GM23338 (cell line): Measurements from ENCODE around the gene EIF2D. TPM values are rescaled to one million over a fixed set of nuclear protein-coding genes. Genes with fewer than 3 reads are reported as not detected.

Experiments
- ATAC-seq: fragments of 200-7000 bp; cut with Tn5 transposase; 3 replicates; pipeline ENCODE4 v1.9.1; 2020
- DNase-seq: peaks from one replicate; pipeline ENCODE4 v3.0.0-alpha.2; 2015; ENCODE audit warnings: low spot score
- H2AFZ ChIP-seq: fragments of 200-600 bp; sonication (generic); 2 replicates; pipeline ENCODE4 v1.8.0; 2016; ENCODE audit warnings: antibody characterized with exemption, mild to moderate bottlenecking, moderate library complexity
- H3F3A ChIP-seq: fragments of 200-600 bp; sonication (generic); replicated peaks from 2 replicates; pipeline ENCODE4 v1.8.0; 2017; ENCODE audit warnings: antibody characterized with exemption, mixed run types, low read depth
- H3K27ac ChIP-seq: fragments of 200-600 bp; sonication (generic); 2 replicates; pipeline ENCODE4 v1.6.1; 2016; ENCODE audit warnings: low read depth
- H3K27me3 ChIP-seq: fragments of 200-600 bp; sonication (generic); 2 replicates; pipeline ENCODE4 v1.8.0; 2016; ENCODE audit warnings: mild to moderate bottlenecking, mixed run types, moderate library complexity; ENCODE audit not compliant: insufficient read depth
- H3K36me3 ChIP-seq: fragments of 200-600 bp; sonication (generic); 2 replicates; pipeline ENCODE4 v1.8.0; 2016; ENCODE audit warnings: mild to moderate bottlenecking; ENCODE audit not compliant: insufficient read depth
- H3K4me1 ChIP-seq: fragments of 200-600 bp; sonication (generic); 2 replicates; pipeline ENCODE4 v1.8.0; 2016; ENCODE audit warnings: mild to moderate bottlenecking, moderate library complexity; ENCODE audit not compliant: insufficient read depth
- H3K4me2 ChIP-seq: fragments of 200-600 bp; sonication (generic); 2 replicates; pipeline ENCODE4 v1.7.1; 2017; ENCODE audit warnings: mixed run types
- H3K4me3 ChIP-seq: fragments of 200-600 bp; sonication (generic); 2 replicates; pipeline ENCODE4 v1.6.1; 2016; ENCODE audit warnings: mixed run types
- H3K79me2 ChIP-seq: fragments of 200-600 bp; sonication (generic); replicated peaks from 2 replicates; pipeline ENCODE4 v1.8.0; 2017; ENCODE audit warnings: mild to moderate bottlenecking; ENCODE audit not compliant: insufficient read depth
- H3K9me2 ChIP-seq: fragments of 200-600 bp; sonication (generic); 2 replicates; pipeline ENCODE4 v1.8.0; 2017; ENCODE audit not compliant: insufficient read depth
- H4K20me1 ChIP-seq: fragments of 200-600 bp; sonication (generic); replicated peaks from 2 replicates; pipeline ENCODE4 v1.8.0; 2017; ENCODE audit warnings: mild to moderate bottlenecking; ENCODE audit not compliant: insufficient read depth
- H3K27ac Mint-ChIP-seq: 2 replicates; pipeline ENCODE4 v1.8.0; 2020; ENCODE audit warnings: inconsistent platforms, mild to moderate bottlenecking, moderate library complexity, mixed read lengths
- H3K27me3 Mint-ChIP-seq: 3 replicates; pipeline ENCODE4 v1.8.0; 2022; ENCODE audit warnings: low read depth, mild to moderate bottlenecking, moderate library complexity, mixed read lengths, inconsistent platforms; ENCODE audit not compliant: insufficient read depth, poor library complexity
- H3K36me3 Mint-ChIP-seq: 3 replicates; pipeline ENCODE4 v1.8.0; 2021; ENCODE audit warnings: low read depth, mild to moderate bottlenecking, inconsistent platforms, moderate library complexity, mixed read lengths
- H3K4me1 Mint-ChIP-seq: 3 replicates; pipeline ENCODE4 v1.8.0; 2020; ENCODE audit warnings: mild to moderate bottlenecking, inconsistent platforms, mixed read lengths
- H3K4me3 Mint-ChIP-seq: 3 replicates; pipeline ENCODE4 v1.8.0; 2021; ENCODE audit warnings: moderate library complexity, mild to moderate bottlenecking, inconsistent platforms, mixed read lengths
- H3K9me3 Mint-ChIP-seq: 3 replicates; pipeline ENCODE4 v1.8.0; 2020; ENCODE audit warnings: moderate library complexity, mild to moderate bottlenecking, inconsistent platforms, mixed read lengths
- CREB1 ChIP-seq: fragments of 250-450 bp; sonication (Bioruptor Pico); IDR thresholded peaks from 2 replicates; pipeline ENCODE4 v1.5.0; 2020; ENCODE audit warnings: low read depth, mild to moderate bottlenecking, moderate library complexity
- ETS1 ChIP-seq: IDR thresholded peaks from 2 replicates; pipeline ENCODE4 v1.6.1; 2016; ENCODE audit warnings: antibody characterized with exemption
- EZH2 ChIP-seq: fragments of 200-600 bp; sonication (generic); IDR thresholded peaks from one replicate; pipeline ENCODE4 v1.8.0; 2017; ENCODE audit warnings: antibody characterized with exemption, mild to moderate bottlenecking, low read depth; ENCODE audit not compliant: unreplicated experiment
- JUNB ChIP-seq: IDR thresholded peaks from one replicate; pipeline ENCODE4 v1.6.1; 2016; ENCODE audit warnings: antibody characterized with exemption; ENCODE audit not compliant: unreplicated experiment
- REST ChIP-seq: IDR thresholded peaks from one replicate; pipeline ENCODE4 v1.6.1; 2018; ENCODE audit warnings: antibody characterized with exemption; ENCODE audit not compliant: unreplicated experiment
- STAT1 ChIP-seq: IDR thresholded peaks from one replicate; pipeline ENCODE4 v1.6.1; 2016; ENCODE audit warnings: antibody characterized with exemption; ENCODE audit not compliant: unreplicated experiment
- ZNF114 ChIP-seq: fragments of 250-450 bp; sonication (Bioruptor Pico); IDR thresholded peaks from 2 replicates; pipeline ENCODE4 v1.5.0; 2020; ENCODE audit warnings: mild to moderate bottlenecking, moderate library complexity
- ZNF462 ChIP-seq: fragments of 250-450 bp; sonication (Bioruptor Pico); IDR thresholded peaks from 2 replicates; pipeline ENCODE4 v1.5.0; 2020; ENCODE audit warnings: mild to moderate bottlenecking, moderate library complexity
- polyA plus RNA-seq: library from polyadenylated mRNA; unstranded; fragments of >200 nt; fragmentation: Nextera tagmentation; extraction: Ambion mirVana; gene quantifications from 2 replicates; pipeline ENCODE4 v1.2.1, GENCODE V29; 2016
- total RNA-seq: library from RNA; depleted of rRNA; stranded (reverse); fragments of >200 nt; shearing (Covaris generic); gene quantifications from 2 replicates; pipeline ENCODE4 v1.2.3, GENCODE V29; 2014

EIF2D gene
- total and polyA plus RNA-seq, 2 experiments from 2014 or later = 25.1 to 34.8 TPM

GRCh38 chr1:206575165-206575893 is 36.9 kb downstream of the EIF2D start:
- ATAC-seq (peak; percentile 33; the same call in 1 of the 3 replicates), DNase-seq (peak; percentile 22)
- Mint-ChIP-seq H3K36me3 (no peaks in the 10 kb centered on the region), H3K4me3 (no peak overlapping the region), H3K9me3 (no peaks in the 10 kb centered on the region; the same call in 2 of the 3 replicates), H3K27me3 (peaks cover 7% of the 10 kb centered on the region), H3K4me1 (peaks cover 10% of the 10 kb centered on the region; the same call in 2 of the 3 replicates), H3K27ac (no peak overlapping the region)
- no peak overlapping the region for H3K4me3 ChIP-seq
- no peaks in the 10 kb centered on the region for H4K20me1 ChIP-seq
- no peak for TF ChIP-seq REST
- no peak overlapping the region for H3K4me2 ChIP-seq
- no peaks in the 10 kb centered on the region for H3K9me2 ChIP-seq
- H3K79me2 ChIP-seq = no peaks in the 10 kb centered on the region
- H3K27me3 ChIP-seq = no peaks in the 10 kb centered on the region
- H3K4me1 ChIP-seq = no peaks in the 10 kb centered on the region
- no peak overlapping the region for H3K27ac ChIP-seq
- no peaks in the 10 kb centered on the region for H3F3A ChIP-seq
- no peaks in the 10 kb centered on the region for H3K36me3 ChIP-seq
- no peak overlapping the region for H2AFZ ChIP-seq

GRCh38 chr1:206573762-206574161 is 38.5 kb downstream of the EIF2D start:
- peaks cover 8% of the 10 kb centered on the region for H3K27me3 Mint-ChIP-seq
- TF ChIP-seq ZNF114 (CRISPR knock-in tag) = no peak
- no peak for TF ChIP-seq EZH2
- TF ChIP-seq CREB1 (CRISPR knock-in tag) = no peak
- TF ChIP-seq ZNF462 (CRISPR knock-in tag) = no peak
- TF ChIP-seq ETS1 = no peak
- TF ChIP-seq JUNB = no peak
- no peak for TF ChIP-seq STAT1

More at GRCh38 chr1:206573762-206574161, 38.5 kb downstream of the EIF2D start:
- Mint-ChIP-seq H3K4me3 (no peak overlapping the region), H3K36me3 (no peaks in the 10 kb centered on the region), H3K9me3 (no peaks in the 10 kb centered on the region; the same call in 2 of the 3 replicates), H3K4me1 (peaks cover 20% of the 10 kb centered on the region), H3K27ac (no peak overlapping the region)
- H3K27me3 ChIP-seq = no peaks in the 10 kb centered on the region
- H3K4me1 ChIP-seq = 0 out of 2 replicates have a peak, but pooled peaks cover 5% of the 10 kb centered on the region
- H3F3A ChIP-seq = no peaks in the 10 kb centered on the region
- ATAC-seq = no peak
- 0 out of 2 replicates have a peak, but pooled peaks cover under 1% of the 10 kb centered on the region for H3K9me2 ChIP-seq
- no peaks in the 10 kb centered on the region for H4K20me1 ChIP-seq
- no peak overlapping the region for H3K27ac ChIP-seq
- no peaks in the 10 kb centered on the region for H3K79me2 ChIP-seq
- no peak overlapping the region for H3K4me3 ChIP-seq
- no peak overlapping the region for H2AFZ ChIP-seq
- H3K36me3 ChIP-seq = no peaks in the 10 kb centered on the region
- DNase-seq = no peak
- H3K4me2 ChIP-seq = no peak overlapping the region
